SK-MEL-5 (cell line): ENCODE measurements around the gene AMPD3. TPM values are rescaled to one million over a fixed set of nuclear protein-coding genes. Genes with fewer than 3 reads are reported as not detected.
"Not testable (repeated sequence)": the region's sequence is repeated elsewhere in the genome, so short reads cannot be mapped to it uniquely, and the experiment has no call there.

Source experiments
- DNase-seq: peaks from one replicate; pipeline ENCODE4 v3.0.0-alpha.2; 2016; ENCODE audit warnings: low read depth, low spot score
- in situ Hi-C: cut with HindIII; loops from 2 replicates; pipeline ENCODE4 v1.10.0; 2016; ENCODE audit warnings: low sequenced_read_pairs, high pct_unique_total_duplicates, low pct_unique_long_range_greater_than_20kb
- total RNA-seq: library from RNA; depleted of rRNA; stranded (reverse); fragments of >200 nt; shearing (Covaris generic); gene quantifications from 2 replicates; pipeline ENCODE4 v1.2.3, GENCODE V29; 2014

Gene AMPD3
- total RNA-seq, 1 experiment from 2014 or later = 1.8 TPM

DNA sequence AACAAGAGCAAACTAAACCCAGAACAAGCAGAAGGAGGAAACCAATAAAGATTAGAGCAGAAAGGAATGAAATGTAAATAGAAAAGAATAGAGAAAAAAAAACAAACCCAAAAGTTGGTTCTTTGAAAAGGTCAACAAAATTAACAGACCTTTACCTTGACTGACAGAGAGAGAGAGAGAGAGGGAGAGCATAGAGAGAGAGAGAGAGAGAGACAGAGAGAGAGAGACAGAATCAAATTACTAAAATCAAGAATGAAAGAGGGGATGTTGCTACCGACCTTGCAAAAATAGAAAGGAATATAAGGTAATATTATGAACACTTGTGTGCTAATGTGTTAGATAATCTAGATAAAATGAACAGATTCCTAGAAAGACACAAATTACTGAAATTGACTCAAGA, 22.6 kb upstream of the AMPD3 start:
- in situ Hi-C loops = no loop called here
- no peak for DNase-seq

GRCh38 chr11:10432971-10433370, 22.1 kb upstream of the AMPD3 start:
- no peak for DNase-seq
- in situ Hi-C loops = no loop called here

DNA sequence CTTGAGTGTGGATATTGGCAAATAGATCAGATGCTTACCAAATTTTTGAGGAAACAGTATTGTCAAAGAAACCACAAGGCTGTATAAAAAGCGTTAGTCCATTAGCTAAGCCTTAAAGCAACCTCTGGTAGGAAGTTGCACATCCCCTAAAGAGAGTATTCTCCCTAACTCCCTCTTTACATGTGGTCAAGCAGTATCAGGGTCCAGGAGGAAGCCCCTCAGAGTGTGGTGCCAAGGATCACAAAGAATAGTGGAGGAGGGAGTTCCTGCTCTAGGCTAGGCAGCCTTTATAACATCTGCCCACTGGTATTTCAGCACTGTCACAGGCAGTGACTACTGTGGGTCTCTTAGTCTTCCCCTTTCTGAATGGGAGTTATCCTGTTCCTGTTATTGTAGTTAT, 18.8 kb upstream of the AMPD3 start:
- in situ Hi-C loops = no loop called here

DNA sequence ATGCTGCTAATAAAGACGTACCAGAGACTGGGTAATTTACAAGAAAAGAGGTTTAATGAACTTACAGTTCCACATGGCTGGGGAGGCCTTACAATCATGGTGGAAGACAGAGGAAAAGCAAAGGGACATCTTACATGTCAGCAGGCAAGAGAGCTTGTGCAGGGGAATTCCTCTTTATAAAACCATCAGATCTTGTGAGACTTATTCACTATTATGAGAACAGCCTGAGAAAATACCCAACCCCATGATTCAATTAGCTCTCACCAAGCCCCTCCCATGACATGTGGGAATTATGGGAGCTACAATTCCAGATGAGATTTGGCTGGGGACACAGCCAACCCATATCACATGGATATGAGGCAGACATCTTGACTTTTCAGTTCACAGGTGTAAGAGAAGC, 18.4 kb upstream of the AMPD3 start:
- DNase-seq, in situ Hi-C loops: not testable (repeated sequence)

More for the DNA sequence above, 18.8 kb upstream of the AMPD3 start:
- no peak for DNase-seq

DNA sequence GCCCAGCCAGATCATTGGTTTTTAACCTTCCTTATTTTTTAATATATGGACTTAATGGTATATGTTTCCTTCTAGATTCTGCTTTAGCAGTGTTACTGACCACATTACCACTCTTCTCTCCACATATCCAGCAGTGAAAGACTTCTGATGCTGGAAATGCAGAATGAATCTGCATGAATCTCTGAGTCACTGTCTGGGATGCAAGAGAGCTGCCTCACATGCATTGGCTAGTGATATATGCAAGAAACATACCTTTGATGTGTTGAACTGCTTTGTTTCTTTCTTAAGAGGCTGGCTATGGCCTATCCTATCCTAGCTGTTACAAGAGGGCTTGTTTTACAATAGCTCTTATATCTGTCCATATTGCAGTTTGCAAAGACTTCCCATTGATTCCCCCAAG, 16.6 kb upstream of the AMPD3 start:
- DNase-seq = no peak
- in situ Hi-C loops = no loop called here

GRCh38 chr11:10439351-10439750, 15.7 kb upstream of the AMPD3 start:
- in situ Hi-C loops = no loop called here
- no peak for DNase-seq

DNA sequence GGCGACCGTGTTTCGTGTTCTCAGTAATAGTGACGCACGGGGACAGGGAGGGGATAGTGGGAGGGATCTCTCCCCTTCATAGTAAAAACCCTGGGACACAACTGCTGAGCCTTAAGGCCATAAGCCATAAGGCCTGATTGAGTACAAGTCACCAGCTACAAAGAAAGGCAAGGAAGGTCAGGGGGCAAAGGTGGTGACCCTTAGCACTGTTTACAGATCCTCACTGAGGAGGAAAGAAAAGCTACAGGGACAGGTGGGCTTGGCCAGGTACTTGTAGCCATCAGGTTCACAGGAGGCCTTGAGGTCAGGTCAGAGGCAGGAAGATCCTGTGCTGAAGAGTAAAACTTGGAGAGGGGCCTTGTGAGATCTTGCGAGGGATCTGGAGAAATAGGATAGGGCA, 15.1 kb upstream of the AMPD3 start:
- in situ Hi-C loops = no loop called here
- no peak for DNase-seq

- DNase-seq = no peak
- in situ Hi-C loops = no loop called here
Measured at GRCh38 chr11:10440401-10440800, 14.7 kb upstream of the AMPD3 start.

- no peak for DNase-seq
- in situ Hi-C loops = no loop called here
Measured at GRCh38 chr11:10441091-10441490, 14.0 kb upstream of the AMPD3 start.

DNA sequence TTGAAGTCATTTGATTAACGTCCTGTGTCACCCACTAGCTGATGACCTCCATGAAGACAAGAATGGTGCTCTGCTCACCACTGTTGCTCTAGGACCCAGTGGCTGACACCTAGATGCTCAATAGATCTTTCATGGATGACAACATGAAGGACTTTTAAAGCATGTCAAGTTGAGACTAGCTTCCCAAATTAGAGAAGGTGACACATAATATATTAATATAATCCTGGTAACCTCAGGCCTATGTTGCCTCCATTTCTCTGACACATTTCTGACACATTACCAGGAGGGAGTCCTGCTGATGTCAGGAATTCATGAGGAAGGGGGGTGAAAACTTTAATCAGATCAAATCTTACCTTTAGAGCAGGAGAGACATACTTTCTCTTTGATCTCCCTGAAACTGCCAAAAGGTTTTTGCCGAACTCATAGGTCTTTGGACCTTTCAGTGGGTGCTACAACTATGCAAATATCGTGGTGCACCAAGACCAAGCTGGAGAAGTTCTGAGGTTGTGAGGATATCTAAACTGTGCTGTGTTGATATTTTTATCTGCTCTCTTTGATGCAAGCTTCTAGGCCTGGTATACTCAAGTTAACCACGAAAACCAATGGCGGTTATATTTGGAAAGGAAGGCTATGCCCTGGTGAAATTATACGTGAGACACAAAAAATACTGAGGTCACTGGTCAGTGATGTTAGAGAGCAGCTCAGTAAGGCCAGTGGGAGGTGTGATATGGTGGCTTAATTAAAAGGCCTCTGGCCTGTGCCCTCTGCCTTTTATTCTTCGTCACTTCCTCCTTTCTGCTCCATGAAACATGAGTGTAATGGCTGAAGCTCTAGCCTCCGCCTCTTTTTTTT, 13.2 kb upstream of the AMPD3 start:
- no peak for DNase-seq
- in situ Hi-C loops = no loop called here

GRCh38 chr11:10443152-10443551, 11.9 kb upstream of the AMPD3 start:
- DNase-seq = no peak
- in situ Hi-C loops = no loop called here

GRCh38 chr11:10443721-10444235, 11.3 kb upstream of the AMPD3 start:
- no peak for DNase-seq
- in situ Hi-C loops = no loop called here

GRCh38 chr11:10444725-10445315, 10.2 kb upstream of the AMPD3 start:
- in situ Hi-C loops = no loop called here
- DNase-seq = no peak

GRCh38 chr11:10447445-10447844, 7.6 kb upstream of the AMPD3 start:
- DNase-seq = no peak
- in situ Hi-C loops = no loop called here

GRCh38 chr11:10450462-10451425, 4.3 kb upstream of the AMPD3 start:
- no peak for DNase-seq

DNA sequence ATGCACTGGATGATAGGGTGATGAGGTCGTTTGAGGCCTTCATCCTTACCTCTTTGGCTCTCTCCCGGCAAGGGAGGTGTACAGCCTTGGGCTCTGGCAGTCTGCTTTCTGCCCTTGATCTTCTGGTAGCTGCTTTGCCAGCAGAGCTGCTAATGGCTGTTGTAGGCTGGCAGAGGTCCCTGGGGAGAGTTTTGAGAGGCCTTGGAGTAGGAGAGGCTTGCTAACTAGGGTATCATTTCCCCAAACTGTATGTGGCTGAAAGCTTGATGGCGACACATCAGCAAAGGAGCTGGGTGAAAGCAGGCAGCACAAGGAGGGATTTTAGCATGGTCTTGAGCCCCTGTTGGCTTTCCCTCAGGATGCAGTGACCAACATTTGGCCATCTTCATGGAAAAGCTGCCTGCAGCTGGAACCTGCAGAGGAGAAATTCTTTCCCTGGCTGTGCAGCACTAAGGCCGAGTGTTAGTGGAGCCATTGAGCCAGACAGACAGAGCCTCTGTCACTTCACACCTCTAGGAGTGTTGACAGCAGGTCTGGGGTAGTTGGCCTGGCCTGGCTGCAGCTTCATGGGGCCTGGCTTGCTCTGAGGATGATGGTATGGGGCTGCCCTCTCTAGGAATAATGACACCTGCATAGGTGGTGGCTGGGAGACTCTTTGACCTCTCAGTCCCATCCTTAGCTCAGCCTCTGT, 3.5 kb upstream of the AMPD3 start:
- in situ Hi-C loops = no loop called here
- no peak for DNase-seq

More at GRCh38 chr11:10450462-10451425, 4.3 kb upstream of the AMPD3 start:
- in situ Hi-C loops = no loop called here

GRCh38 chr11:10452211-10452767, 2.8 kb upstream of the AMPD3 start:
- DNase-seq = no peak
- in situ Hi-C loops = no loop called here
